HEK293T (cell line): ENCODE results near the gene CPA2.

Source experiments
- CTCF ChIA-PET: fragments of 350-600 bp; formaldehyde crosslinking; extraction: SDS; loops from one replicate; lab custom pipeline; 2021; ENCODE audit warnings: antibody characterized with exemption, inconsistent platforms; lab: Yijun Ruan, JAX
- POLR2A ChIA-PET: fragments of 350-600 bp; formaldehyde crosslinking; extraction: SDS; loops from one replicate; lab custom pipeline; 2020; ENCODE audit warnings: antibody characterized with exemption, inconsistent platforms; lab: Yijun Ruan, JAX
- DNase-seq: peaks from one replicate; pipeline ENCODE4 v3.0.0; 2012; ENCODE audit warnings: mixed read lengths; ENCODE audit errors: extremely low spot score
- ARNT ChIP-seq: fragments of 450-650 bp; IDR thresholded peaks from 2 replicates; pipeline ENCODE4 v1.6.1; 2017; ENCODE audit warnings: mild to moderate bottlenecking
- BHLHE40 ChIP-seq: fragments of 450-650 bp; IDR thresholded peaks from 2 replicates; pipeline ENCODE4 v1.6.1; 2016; ENCODE audit warnings: mild to moderate bottlenecking, moderate library complexity, borderline replicate concordance
- CTBP1 ChIP-seq: fragments of 450-650 bp; IDR thresholded peaks from 2 replicates; pipeline ENCODE4 v1.6.1; 2016; ENCODE audit warnings: borderline replicate concordance
- ELF4 ChIP-seq: fragments of 450-650 bp; IDR thresholded peaks from 2 replicates; pipeline ENCODE4 v1.6.1; 2017; ENCODE audit warnings: antibody characterized with exemption
- FOXA1 ChIP-seq: fragments of 450-650 bp; IDR thresholded peaks from 2 replicates; pipeline ENCODE4 v1.6.1; 2016; ENCODE audit warnings: mild to moderate bottlenecking
- FOXK2 ChIP-seq: fragments of 450-650 bp; IDR thresholded peaks from 2 replicates; pipeline ENCODE4 v1.6.1; 2016; ENCODE audit warnings: mild to moderate bottlenecking
- FOXM1 ChIP-seq: fragments of 450-650 bp; IDR thresholded peaks from 2 replicates; pipeline ENCODE4 v1.6.1; 2017; ENCODE audit warnings: mild to moderate bottlenecking, borderline replicate concordance
- HDGF ChIP-seq: fragments of 450-650 bp; IDR thresholded peaks from 2 replicates; pipeline ENCODE4 v1.6.1; 2017; ENCODE audit warnings: antibody characterized with exemption, borderline replicate concordance
- L3MBTL2 ChIP-seq: fragments of 450-650 bp; conservative IDR thresholded peaks from 2 replicates; pipeline ENCODE4 v1.6.1; 2016; ENCODE audit warnings: mild to moderate bottlenecking
- LEF1 ChIP-seq: fragments of 450-650 bp; IDR thresholded peaks from 2 replicates; pipeline ENCODE4 v1.6.1; 2017; ENCODE audit warnings: mild to moderate bottlenecking, borderline replicate concordance
- NFRKB ChIP-seq: fragments of 450-650 bp; IDR thresholded peaks from 2 replicates; pipeline ENCODE4 v1.6.1; 2016; ENCODE audit warnings: mild to moderate bottlenecking, moderate library complexity
- SP1 ChIP-seq: fragments of 450-650 bp; IDR thresholded peaks from 2 replicates; pipeline ENCODE4 v1.6.1; 2017
- SUZ12 ChIP-seq: fragments of 450-650 bp; IDR thresholded peaks from 2 replicates; pipeline ENCODE4 v1.6.1; 2016; ENCODE audit warnings: mild to moderate bottlenecking
- TARDBP ChIP-seq: fragments of 450-650 bp; IDR thresholded peaks from 2 replicates; pipeline ENCODE4 v1.6.1; 2016
- ZNF384 ChIP-seq: fragments of 450-650 bp; IDR thresholded peaks from 2 replicates; pipeline ENCODE4 v1.6.1; 2016
- TF ChIP-seq, protein P1 (sequence below): fragments of 450-650 bp; IDR thresholded peaks from 2 replicates; pipeline ENCODE4 v1.6.1; 2016

Gene CPA2

DNA sequence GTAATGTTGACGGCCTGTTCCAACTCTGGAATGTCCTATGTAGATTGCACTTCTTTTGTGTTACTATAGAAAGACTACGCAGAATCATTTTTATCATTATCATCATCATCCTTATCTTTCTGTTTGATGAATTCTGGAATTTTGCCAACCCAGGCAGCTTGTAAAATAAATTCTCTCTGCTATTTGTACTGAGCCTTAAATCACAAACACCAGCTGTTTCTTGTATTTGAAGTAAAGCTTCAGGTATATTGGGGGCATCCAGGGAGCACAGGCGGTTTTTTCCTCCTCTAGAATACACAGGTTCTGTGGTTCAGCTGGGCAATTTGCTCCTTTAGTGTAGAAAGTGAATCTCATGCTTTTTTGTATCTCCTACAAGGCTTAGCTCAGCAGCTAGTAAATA, 63.0 kb downstream of the CPA2 start:
- TF ChIP-seq NFRKB: no peak
- no peak for TF ChIP-seq SP1
- TF ChIP-seq FOXK2: no peak
- TF ChIP-seq HDGF: no peak
- no peak for TF ChIP-seq CTBP1
- TF ChIP-seq LEF1: no peak
- TF ChIP-seq, protein P1, sequence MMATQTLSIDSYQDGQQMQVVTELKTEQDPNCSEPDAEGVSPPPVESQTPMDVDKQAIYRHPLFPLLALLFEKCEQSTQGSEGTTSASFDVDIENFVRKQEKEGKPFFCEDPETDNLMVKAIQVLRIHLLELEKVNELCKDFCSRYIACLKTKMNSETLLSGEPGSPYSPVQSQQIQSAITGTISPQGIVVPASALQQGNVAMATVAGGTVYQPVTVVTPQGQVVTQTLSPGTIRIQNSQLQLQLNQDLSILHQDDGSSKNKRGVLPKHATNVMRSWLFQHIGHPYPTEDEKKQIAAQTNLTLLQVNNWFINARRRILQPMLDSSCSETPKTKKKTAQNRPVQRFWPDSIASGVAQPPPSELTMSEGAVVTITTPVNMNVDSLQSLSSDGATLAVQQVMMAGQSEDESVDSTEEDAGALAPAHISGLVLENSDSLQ: no peak
- POLR2A ChIA-PET: no interaction called here
- CTCF ChIA-PET: no interaction called here
- DNase-seq: no peak

DNA sequence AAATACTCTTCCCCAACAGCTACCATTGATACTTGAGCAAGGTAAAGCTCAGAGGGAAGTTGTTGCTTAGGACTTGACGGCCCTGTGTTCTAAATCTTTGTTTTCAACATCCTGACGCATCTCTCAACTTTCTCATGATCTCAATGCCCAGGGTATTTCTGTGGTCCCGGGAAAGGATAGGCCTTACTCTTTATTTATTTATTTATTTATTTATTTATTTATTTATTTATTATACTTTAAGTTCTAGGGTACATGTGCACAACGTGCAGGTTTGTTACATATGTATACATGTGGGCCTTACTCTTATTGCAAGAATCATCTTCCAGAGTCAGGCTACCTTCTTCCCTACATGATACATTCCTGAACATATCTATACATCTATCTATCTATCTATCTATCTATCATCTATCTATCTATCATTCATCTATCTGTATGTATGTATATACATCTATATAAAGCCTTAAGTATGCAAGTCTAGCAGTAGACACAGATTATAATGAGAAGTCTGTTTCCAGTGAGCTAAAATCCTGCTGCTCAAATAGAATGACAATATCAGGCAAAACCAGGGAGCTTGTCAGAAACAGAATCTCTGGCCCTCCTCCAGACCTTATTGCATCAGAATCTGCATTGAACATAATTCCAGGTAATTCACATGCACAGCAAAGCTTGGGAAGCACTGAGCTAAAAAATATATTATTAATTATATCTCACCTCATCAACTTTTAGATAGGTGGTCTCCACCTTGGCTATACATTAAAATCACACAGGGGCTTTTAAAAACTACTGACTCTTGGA, 65.8 kb downstream of the CPA2 start:
- CTCF ChIA-PET: no interaction called here

GRCh38 chr7:130333832-130334231, 67.2 kb downstream of the CPA2 start:
- TF ChIP-seq SP1 (no peak), HDGF (no peak)
- CTCF ChIA-PET: no interaction called here
- DNase-seq: no peak
- POLR2A ChIA-PET: no interaction called here

More for the DNA sequence above, 65.8 kb downstream of the CPA2 start:
- TF ChIP-seq ARNT (no peak), FOXA1 (no peak), HDGF (no peak), NFRKB (no peak), ZNF384 (no peak), ELF4 (no peak), FOXM1 (no peak), LEF1 (no peak), CTBP1 (no peak)
- TF ChIP-seq, protein P1: no peak
- POLR2A ChIA-PET: interaction anchor here (1.0 kb wide), 1 partner anchor 11 kb away, joined by 4 read pairs; no protein-coding TSS in a partner anchor
- no peak for DNase-seq

GRCh38 chr7:130334274-130334673, 67.6 kb downstream of the CPA2 start:
- TF ChIP-seq ZNF384: no peak
- TF ChIP-seq SP1: no peak
- TF ChIP-seq FOXA1: no peak
- no peak for TF ChIP-seq ELF4
- TF ChIP-seq LEF1: no peak
- TF ChIP-seq, protein P1: no peak
- no peak for TF ChIP-seq TARDBP
- TF ChIP-seq SUZ12: no peak
- TF ChIP-seq NFRKB: no peak
- no peak for TF ChIP-seq FOXM1
- no peak for TF ChIP-seq BHLHE40
- TF ChIP-seq HDGF: no peak
- TF ChIP-seq ARNT: no peak
- TF ChIP-seq FOXK2: no peak
- TF ChIP-seq L3MBTL2: no peak
- TF ChIP-seq CTBP1: no peak
- POLR2A ChIA-PET: no interaction called here
- DNase-seq: no peak
- CTCF ChIA-PET: no interaction called here

GRCh38 chr7:130337410-130337971, 70.8 kb downstream of the CPA2 start:
- TF ChIP-seq FOXM1: no peak
- TF ChIP-seq L3MBTL2: no peak
- TF ChIP-seq, protein P1: no peak
- no peak for TF ChIP-seq FOXK2
- TF ChIP-seq SP1: no peak
- TF ChIP-seq NFRKB: no peak
- TF ChIP-seq ARNT: no peak
- TF ChIP-seq TARDBP: no peak
- TF ChIP-seq LEF1: no peak
- no peak for TF ChIP-seq BHLHE40
- no peak for TF ChIP-seq ELF4
- no peak for TF ChIP-seq FOXA1
- ChIA-PET POLR2A (interaction anchor here (1.9 kb wide), 1 partner anchor 132 kb away, joined by 6 read pairs; the partner anchor contains the start of gene TMEM209), CTCF (interaction anchor here (0.7 kb wide), 2 partner anchors 19 to 513 kb away, joined by 3 to 4 read pairs; no protein-coding TSS in a partner anchor)
- DNase-seq: no peak

GRCh38 chr7:130338233-130338632, 71.6 kb downstream of the CPA2 start:
- TF ChIP-seq L3MBTL2: no peak
- TF ChIP-seq, protein P1: no peak
- TF ChIP-seq ZNF384: no peak
- TF ChIP-seq ELF4: no peak
- TF ChIP-seq CTBP1: no peak
- no peak for TF ChIP-seq FOXM1
- TF ChIP-seq SUZ12: no peak
- TF ChIP-seq FOXA1: no peak
- TF ChIP-seq HDGF: no peak
- no peak for TF ChIP-seq SP1
- TF ChIP-seq BHLHE40: no peak
- TF ChIP-seq TARDBP: no peak
- no peak for TF ChIP-seq LEF1
- CTCF ChIA-PET: no interaction called here

More at GRCh38 chr7:130338233-130338632, 71.6 kb downstream of the CPA2 start:
- DNase-seq: no peak
- POLR2A ChIA-PET: interaction anchor here (1.9 kb wide), 1 partner anchor 133 kb away, joined by 6 read pairs; the partner anchor contains the start of gene TMEM209
